ENCODE data around the gene EGR4. TPM values are rescaled to one million over a fixed set of nuclear protein-coding genes. Genes with fewer than 3 reads are reported as not detected.

Gene EGR4
- total and polyA plus RNA-seq, 5 donors from 2014 or later = 0.69 TPM; not detected in 4

DNA sequence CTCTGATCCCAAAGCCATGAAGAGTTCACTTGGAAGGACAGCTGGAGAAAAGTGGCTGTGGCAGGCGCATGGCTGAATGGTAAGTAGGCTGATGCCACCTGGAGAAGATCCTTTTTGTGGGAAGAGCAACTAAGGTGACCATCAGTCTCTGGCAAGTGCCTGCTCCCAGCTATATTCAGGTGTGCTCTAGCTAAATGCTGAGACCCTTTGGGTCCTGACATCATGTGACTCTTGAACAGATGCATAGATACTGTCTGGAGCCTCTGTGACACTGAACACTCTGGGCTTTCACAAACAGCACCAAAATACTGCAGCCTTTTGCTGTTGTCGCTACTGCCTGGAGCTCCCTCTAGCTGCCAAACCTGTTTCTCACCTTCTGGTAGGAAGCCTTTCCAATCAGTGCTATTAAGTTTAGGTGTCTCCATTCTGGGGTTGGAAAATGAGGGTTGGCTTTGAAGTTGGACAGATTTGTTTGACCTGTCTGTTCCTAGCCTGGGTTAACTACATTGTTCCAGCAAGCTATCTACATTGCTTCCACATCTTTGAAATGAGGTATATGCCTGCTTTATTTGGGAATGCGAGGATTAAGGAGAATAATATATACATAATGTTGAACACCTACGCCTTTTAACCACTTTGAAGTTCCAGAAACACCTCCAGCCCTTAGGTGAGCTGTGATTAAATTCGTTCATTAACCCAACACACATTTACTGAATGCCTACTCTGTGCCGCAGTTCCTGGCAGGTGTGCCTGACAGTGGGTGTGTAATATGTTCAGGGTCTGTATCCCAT, 3.1 kb downstream of the EGR4 start:
- H3K9me3 ChIP-seq (ENCODE audit: control insufficient read depth in 2 of 2, low read length in 2 of 2) = peaks cover 3% of the 10 kb centered on the region in 2 experiments
- peaks cover 0 to 9% (median 0%) of the 10 kb centered on the region in 7 donors for H3K9me3 Mint-ChIP-seq
- DNase-seq = peak in 2 of 3 donors; percentile 48 to 71
- H3K4me1 ChIP-seq (ENCODE audit: control insufficient read depth, insufficient read depth, low read length, poor library complexity, severe bottlenecking) = peaks cover 35% of the 10 kb centered on the region
- H3K27ac ChIP-seq (ENCODE audit: insufficient read depth, low read length, poor library complexity, severe bottlenecking) = no peak overlapping the region
- ATAC-seq (ENCODE audit: low read depth in 2 of 2) = no peak
- peak overlapping the region in 3 of 4 donors; percentile 29 to 65 (median 64) for H3K4me3 Mint-ChIP-seq
- H3K4me1 Mint-ChIP-seq = peaks cover 0 to 28% (median 12%) of the 10 kb centered on the region in 4 donors
- no peaks in the 10 kb centered on the region for H3K36me3 ChIP-seq (ENCODE audit: control insufficient read depth, insufficient read depth, low read length)
- no peak overlapping the region for H3K4me3 ChIP-seq (ENCODE audit: low read depth, low read length)
- H3K27me3 Mint-ChIP-seq = peaks cover 55% of the 10 kb centered on the region
- no peaks in the 10 kb centered on the region for H3K36me3 Mint-ChIP-seq
- no peak overlapping the region for H3K27ac Mint-ChIP-seq
- peaks cover 24% of the 10 kb centered on the region for H3K27me3 ChIP-seq (ENCODE audit: control insufficient read depth, insufficient read depth, low read length)

DNA sequence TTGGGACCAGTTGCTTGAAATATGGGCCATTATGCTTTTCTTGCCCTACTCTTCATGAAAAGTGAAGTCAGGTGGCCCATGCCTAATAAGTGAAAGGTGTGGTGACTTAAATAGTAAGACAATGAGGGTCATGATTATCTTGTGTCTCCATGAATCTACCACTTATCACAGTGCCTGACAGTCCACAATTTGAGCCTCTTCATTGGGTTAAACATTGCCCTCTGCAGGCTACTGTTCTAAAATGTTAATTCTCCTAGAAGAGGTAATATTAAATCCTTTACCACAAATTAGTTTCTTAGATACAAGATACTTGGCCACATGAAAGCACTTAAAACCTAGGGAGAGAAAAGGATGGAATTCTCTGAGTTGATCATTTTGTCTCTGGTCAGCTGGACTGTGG, 4.0 kb downstream of the EGR4 start:
- Mint-ChIP-seq H3K9me3 (peaks cover 0 to 5% (median 0%) of the 10 kb centered on the region in 7 donors), H3K27me3 (peaks cover 48% of the 10 kb centered on the region), H3K36me3 (no peaks in the 10 kb centered on the region), H3K4me1 (peaks cover 0 to 34% (median 13%) of the 10 kb centered on the region in 4 donors), H3K4me3 (peak overlapping the region in 1 of 4 donors; percentile 34), H3K27ac (no peak overlapping the region)
- Histone ChIP-seq H3K27me3 (ENCODE audit: control insufficient read depth, insufficient read depth, low read length) (peaks cover 16% of the 10 kb centered on the region), H3K4me1 (ENCODE audit: control insufficient read depth, insufficient read depth, low read length, poor library complexity, severe bottlenecking) (peaks cover 40% of the 10 kb centered on the region), H3K36me3 (ENCODE audit: control insufficient read depth, insufficient read depth, low read length) (no peaks in the 10 kb centered on the region), H3K27ac (ENCODE audit: insufficient read depth, low read length, poor library complexity, severe bottlenecking) (no peak overlapping the region), H3K4me3 (ENCODE audit: low read depth, low read length) (no peak overlapping the region), H3K9me3 (ENCODE audit: control insufficient read depth in 2 of 2, low read length in 2 of 2) (peaks cover 1 to 2% of the 10 kb centered on the region in 2 experiments)
- DNase-seq (peak in 1 of 3 donors; percentile 26), ATAC-seq (ENCODE audit: low read depth in 2 of 2) (no peak)

DNA sequence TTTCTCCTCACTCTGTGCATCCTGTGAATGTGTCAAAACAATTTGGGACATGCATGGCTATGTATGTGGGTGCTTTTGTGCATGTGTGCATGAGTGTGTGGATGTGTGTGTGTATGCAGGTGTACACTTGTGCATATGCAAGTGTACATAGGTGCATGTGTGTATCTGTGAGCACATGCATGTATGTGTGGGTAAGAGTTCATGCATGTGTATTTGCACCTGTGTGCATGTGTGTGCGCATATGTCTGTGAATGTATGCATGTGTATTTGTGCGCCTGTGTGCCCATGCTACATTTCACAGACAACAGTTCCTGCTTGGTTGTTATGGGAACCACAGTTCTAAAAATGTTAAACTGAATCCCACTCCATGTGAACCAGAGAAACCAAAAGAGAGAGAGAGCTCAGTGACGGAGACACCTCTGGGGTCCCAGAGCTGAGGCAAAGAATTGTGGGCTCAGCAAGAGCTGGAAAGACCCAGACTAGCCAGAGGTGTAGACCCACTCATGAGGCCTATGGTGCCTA, 7.2 kb downstream of the EGR4 start:
- H3K4me1 Mint-ChIP-seq = peaks cover 0 to 38% (median 13%) of the 10 kb centered on the region in 4 donors
- H3K36me3 ChIP-seq (ENCODE audit: control insufficient read depth, insufficient read depth, low read length) = no peaks in the 10 kb centered on the region
- ATAC-seq (ENCODE audit: low read depth in 2 of 2) = no peak
- no peak overlapping the region for H3K4me3 ChIP-seq (ENCODE audit: low read depth, low read length)
- peak overlapping the region in 3 of 4 donors; percentile 48 to 75 (median 73) for H3K4me3 Mint-ChIP-seq
- H3K27ac ChIP-seq (ENCODE audit: insufficient read depth, low read length, poor library complexity, severe bottlenecking) = no peak overlapping the region
- no peaks in the 10 kb centered on the region for H3K36me3 Mint-ChIP-seq
- no peak for DNase-seq
- H3K27me3 ChIP-seq (ENCODE audit: control insufficient read depth, insufficient read depth, low read length) = peaks cover 15% of the 10 kb centered on the region
- no peak overlapping the region for H3K27ac Mint-ChIP-seq
- peaks cover 0 to 5% (median 0%) of the 10 kb centered on the region in 7 donors for H3K9me3 Mint-ChIP-seq
- H3K4me1 ChIP-seq (ENCODE audit: control insufficient read depth, insufficient read depth, low read length, poor library complexity, severe bottlenecking) = peaks cover 23% of the 10 kb centered on the region
- H3K27me3 Mint-ChIP-seq = peaks cover 29% of the 10 kb centered on the region
- no peaks in the 10 kb centered on the region for H3K9me3 ChIP-seq (ENCODE audit: control insufficient read depth in 2 of 2, low read length in 2 of 2)

DNA sequence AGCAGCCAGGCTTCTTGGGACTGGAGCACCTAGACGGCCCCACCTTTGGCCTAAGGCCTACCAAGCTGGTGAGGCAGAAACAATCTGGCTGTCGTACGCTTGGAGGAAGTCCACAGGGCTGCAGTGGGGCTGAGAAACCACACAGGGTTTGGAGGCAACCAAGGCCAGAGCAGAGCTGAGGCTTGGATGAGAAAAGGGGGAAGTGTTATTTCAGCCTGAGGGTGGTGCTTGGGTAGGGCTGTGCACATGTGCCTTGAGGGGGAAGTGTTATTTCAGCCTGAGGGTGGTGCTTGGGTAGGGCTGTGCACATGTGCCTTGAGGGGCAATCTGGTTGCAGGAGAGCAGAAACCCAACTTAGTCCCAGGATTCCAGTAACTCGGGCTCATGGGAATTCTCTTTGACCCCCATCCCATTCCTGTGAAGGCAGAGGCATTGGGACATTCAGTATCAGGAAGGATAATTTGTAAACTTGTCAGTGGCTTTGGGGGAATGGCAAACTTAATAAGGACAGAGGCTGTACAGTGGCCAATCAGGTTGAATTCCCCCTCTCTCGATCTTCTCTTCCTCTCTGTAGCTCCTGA, 8.1 kb downstream of the EGR4 start:
- Histone ChIP-seq H3K4me3 (ENCODE audit: low read depth, low read length) (peak overlapping the region; percentile 41), H3K27me3 (ENCODE audit: control insufficient read depth, insufficient read depth, low read length) (peaks cover 11% of the 10 kb centered on the region), H3K36me3 (ENCODE audit: control insufficient read depth, insufficient read depth, low read length) (no peaks in the 10 kb centered on the region), H3K4me1 (ENCODE audit: control insufficient read depth, insufficient read depth, low read length, poor library complexity, severe bottlenecking) (peaks cover 18% of the 10 kb centered on the region), H3K27ac (ENCODE audit: insufficient read depth, low read length, poor library complexity, severe bottlenecking) (no peak overlapping the region), H3K9me3 (ENCODE audit: control insufficient read depth in 2 of 2, low read length in 2 of 2) (no peaks in the 10 kb centered on the region)
- H3K9me3 Mint-ChIP-seq = no peaks in the 10 kb centered on the region
- H3K4me1 Mint-ChIP-seq = peaks cover 0 to 28% (median 11%) of the 10 kb centered on the region in 4 donors
- DNase-seq (peak in 1 of 3 donors; percentile 32), ATAC-seq (ENCODE audit: low read depth in 2 of 2) (peak; percentile 27 to 39)
- H3K27me3 Mint-ChIP-seq = peaks cover 21% of the 10 kb centered on the region
- peaks cover 4% of the 10 kb centered on the region for H3K36me3 Mint-ChIP-seq
- no peak overlapping the region for H3K27ac Mint-ChIP-seq
- peak overlapping the region; percentile 48 to 84 (median 77) for H3K4me3 Mint-ChIP-seq

DNA sequence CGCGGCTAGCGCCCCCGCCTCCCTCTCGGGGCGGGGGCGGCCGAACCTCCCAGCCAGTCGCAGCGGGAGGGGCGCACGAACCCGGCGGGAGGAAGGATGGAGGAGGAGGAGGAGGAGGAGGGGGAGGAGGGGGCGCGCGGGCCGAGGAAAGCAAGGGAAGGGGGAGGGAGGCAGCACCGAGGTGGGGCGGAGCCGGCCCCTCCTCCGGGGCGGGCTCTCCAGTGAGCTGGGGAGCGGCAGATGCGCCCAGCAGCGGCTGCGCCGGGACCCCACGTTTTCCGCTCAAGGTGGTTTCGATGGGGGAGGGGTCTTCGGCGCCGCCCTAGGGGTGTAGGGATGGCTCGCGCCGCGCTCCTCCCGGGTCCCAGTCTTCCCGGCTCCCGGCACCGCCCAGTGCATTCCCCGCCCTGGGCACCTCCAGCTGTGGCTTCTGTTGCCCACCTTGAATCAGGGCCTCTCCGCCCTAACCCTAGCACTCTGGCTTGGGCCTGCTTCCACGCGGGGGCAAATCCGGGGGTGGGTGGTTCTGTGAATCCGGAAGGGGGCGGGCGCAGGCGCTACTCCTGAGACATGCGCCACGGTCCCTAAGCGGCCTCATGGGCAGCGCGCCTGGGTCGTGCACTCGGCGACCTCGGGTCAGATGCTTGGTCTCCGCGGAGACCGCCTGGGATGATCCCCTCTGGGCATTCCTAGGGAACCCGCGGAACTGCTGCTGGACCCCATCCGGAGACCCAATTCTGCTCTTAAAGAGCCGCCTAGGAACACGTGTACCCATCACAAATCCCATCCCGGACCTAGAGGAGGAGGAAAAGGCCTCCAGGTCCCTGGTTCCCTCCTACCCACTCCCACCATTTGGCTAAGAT, 8.8 kb downstream of the EGR4 start, which contains the start of gene FBXO41:
Gene FBXO41 (minus strand): TSS at position 183 of the 863 bp plus-strand sequence. CDS start 14,848 bp downstream, outside the sequence.
- peak within 1 kb of the TSS; percentile 41 for H3K4me3 ChIP-seq (ENCODE audit: low read depth, low read length)
- peak within 1 kb of the TSS; percentile 50 for H3K27ac ChIP-seq (ENCODE audit: insufficient read depth, low read length, poor library complexity, severe bottlenecking)
- H3K9me3 ChIP-seq (ENCODE audit: control insufficient read depth in 2 of 2, low read length in 2 of 2) = no peaks in the 10 kb centered on the region
- peaks cover 4% of the 10 kb centered on the region for H3K36me3 Mint-ChIP-seq
- peaks cover 0 to 28% (median 11%) of the 10 kb centered on the region in 4 donors for H3K4me1 Mint-ChIP-seq
- ATAC-seq (ENCODE audit: low read depth in 2 of 2) (peak; percentile 72 to 77), DNase-seq (peak; percentile 58 to 83 (median 59))
- H3K36me3 ChIP-seq (ENCODE audit: control insufficient read depth, insufficient read depth, low read length) = no peaks in the 10 kb centered on the region
- H3K27me3 ChIP-seq (ENCODE audit: control insufficient read depth, insufficient read depth, low read length) = peaks cover 8% of the 10 kb centered on the region
- peaks cover 18% of the 10 kb centered on the region for H3K4me1 ChIP-seq (ENCODE audit: control insufficient read depth, insufficient read depth, low read length, poor library complexity, severe bottlenecking)
- peak within 1 kb of the TSS; percentile 84 to 93 (median 88) for H3K4me3 Mint-ChIP-seq
- H3K27me3 Mint-ChIP-seq = peaks cover 18% of the 10 kb centered on the region
- H3K27ac Mint-ChIP-seq = peak within 1 kb of the TSS in 1 of 3 donors; percentile 86
- no peaks in the 10 kb centered on the region for H3K9me3 Mint-ChIP-seq

DNA sequence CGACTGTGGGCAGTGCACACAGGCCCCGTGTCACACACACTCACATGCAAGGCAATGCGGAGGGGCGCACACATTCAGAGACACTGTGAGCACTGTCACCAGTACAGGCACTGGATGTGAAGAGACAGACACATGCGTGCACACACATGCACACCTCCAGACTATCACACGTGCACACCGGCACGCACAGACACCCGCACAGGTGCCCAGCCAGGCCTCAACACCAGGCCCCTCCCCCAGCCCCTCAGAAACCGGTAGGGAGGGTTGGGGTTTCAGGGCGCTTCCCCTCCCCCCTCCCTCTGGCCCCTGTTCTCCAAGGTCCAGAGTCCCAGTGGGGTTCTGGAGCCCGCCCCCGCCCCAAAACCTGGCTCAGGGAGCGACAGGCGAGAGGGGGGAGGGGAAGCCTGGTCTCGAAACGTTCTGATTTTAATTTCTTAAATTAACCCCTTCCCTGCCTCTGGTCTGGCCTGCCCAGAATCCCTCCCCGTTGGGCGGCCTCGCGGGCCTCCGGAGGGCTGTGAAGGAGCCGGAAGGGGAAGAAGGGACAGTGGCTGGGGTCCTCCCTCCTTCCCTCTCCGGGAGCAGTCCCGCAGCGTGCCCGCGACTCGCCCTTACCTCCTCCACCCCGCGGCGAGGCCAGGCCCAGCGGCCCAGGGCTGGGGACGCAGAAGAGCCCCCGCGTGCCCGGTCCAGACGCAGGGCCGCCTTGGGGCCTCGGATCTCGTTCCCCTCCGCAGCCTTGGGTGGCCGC, 9.6 kb downstream of the EGR4 start:
- Mint-ChIP-seq H3K27me3 (peaks cover 14% of the 10 kb centered on the region), H3K9me3 (no peaks in the 10 kb centered on the region), H3K4me3 (peak overlapping the region; percentile 84 to 93 (median 88)), H3K36me3 (peaks cover 4% of the 10 kb centered on the region), H3K4me1 (peaks cover 0 to 31% (median 11%) of the 10 kb centered on the region in 4 donors), H3K27ac (peak overlapping the region in 1 of 3 donors; percentile 86)
- Histone ChIP-seq H3K4me1 (ENCODE audit: control insufficient read depth, insufficient read depth, low read length, poor library complexity, severe bottlenecking) (peaks cover 18% of the 10 kb centered on the region), H3K9me3 (ENCODE audit: control insufficient read depth in 2 of 2, low read length in 2 of 2) (no peaks in the 10 kb centered on the region), H3K27ac (ENCODE audit: insufficient read depth, low read length, poor library complexity, severe bottlenecking) (no peak overlapping the region), H3K36me3 (ENCODE audit: control insufficient read depth, insufficient read depth, low read length) (no peaks in the 10 kb centered on the region), H3K27me3 (ENCODE audit: control insufficient read depth, insufficient read depth, low read length) (no peaks in the 10 kb centered on the region), H3K4me3 (ENCODE audit: low read depth, low read length) (peak overlapping the region; percentile 27)
- ATAC-seq (ENCODE audit: low read depth in 2 of 2) (peak in 1 of 2 donors; percentile 9), DNase-seq (peak in 1 of 3 donors; percentile 44)
